Epithelial cell of esophagus (primary cell): ENCODE results near the gene CLEC20A.

Experiments
- DNase-seq: peaks from one replicate; pipeline ENCODE4 v3.0.0; 2010; ENCODE audit warnings: low read depth
- H3K4me3 ChIP-seq: 2 replicates; pipeline ENCODE4 v1.5.1; 2011; ENCODE audit warnings: mild to moderate bottlenecking, low read length, control low read depth
- CTCF ChIP-seq: IDR thresholded peaks from 2 replicates; pipeline ENCODE4 v1.5.1; 2011; ENCODE audit warnings: low read depth, mild to moderate bottlenecking, low read length, control low read depth, inconsistent platforms; ENCODE audit not compliant: insufficient read depth; ENCODE audit errors: missing control alignments

The CLEC20A gene

GRCh38 chr1:178488393-178488792 lies 8.4 kb downstream of the CLEC20A start:
- no peak for DNase-seq
- no peak for TF ChIP-seq CTCF
- no peak overlapping the region for H3K4me3 ChIP-seq

GRCh38 chr1:178487070-178487615 lies 9.6 kb downstream of the CLEC20A start:
- no peak overlapping the region for H3K4me3 ChIP-seq
- TF ChIP-seq CTCF = no peak
- DNase-seq = no peak

- TF ChIP-seq CTCF = no peak
- no peak overlapping the region for H3K4me3 ChIP-seq
- DNase-seq = no peak
These were observed 10.4 kb downstream of the CLEC20A start for GRCh38 chr1:178486100-178487069.

- TF ChIP-seq CTCF = no peak
- no peak overlapping the region for H3K4me3 ChIP-seq
- no peak for DNase-seq
These were observed 11.2 kb downstream of the CLEC20A start for GRCh38 chr1:178485541-178485981.

- TF ChIP-seq CTCF = no peak
- no peak for DNase-seq
- no peak overlapping the region for H3K4me3 ChIP-seq
These were observed 12.0 kb downstream of the CLEC20A start for GRCh38 chr1:178484698-178485225.

GRCh38 chr1:178483251-178483957 lies 13.4 kb downstream of the CLEC20A start:
- H3K4me3 ChIP-seq = no peak overlapping the region
- TF ChIP-seq CTCF = no peak
- DNase-seq = no peak
